LNCaP clone FGC (cell line): ENCODE results near the gene IL17B.

Source experiments
- DNase-seq: peaks from one replicate; pipeline ENCODE4 v3.0.0-alpha.2; 2011; ENCODE audit warnings: low read depth
- H3K4me3 ChIP-seq: 2 replicates; pipeline ENCODE4 v1.5.1; 2011; ENCODE audit warnings: mild to moderate bottlenecking, low read depth, low read length, control low read depth
- TF ChIP-seq, protein P1 (sequence below): IDR thresholded peaks from 2 replicates; pipeline ENCODE4 v1.5.1; 2012; ENCODE audit warnings: mild to moderate bottlenecking; ENCODE audit not compliant: control insufficient read depth, insufficient read depth; ENCODE audit errors: extremely low read depth

The IL17B gene

DNA sequence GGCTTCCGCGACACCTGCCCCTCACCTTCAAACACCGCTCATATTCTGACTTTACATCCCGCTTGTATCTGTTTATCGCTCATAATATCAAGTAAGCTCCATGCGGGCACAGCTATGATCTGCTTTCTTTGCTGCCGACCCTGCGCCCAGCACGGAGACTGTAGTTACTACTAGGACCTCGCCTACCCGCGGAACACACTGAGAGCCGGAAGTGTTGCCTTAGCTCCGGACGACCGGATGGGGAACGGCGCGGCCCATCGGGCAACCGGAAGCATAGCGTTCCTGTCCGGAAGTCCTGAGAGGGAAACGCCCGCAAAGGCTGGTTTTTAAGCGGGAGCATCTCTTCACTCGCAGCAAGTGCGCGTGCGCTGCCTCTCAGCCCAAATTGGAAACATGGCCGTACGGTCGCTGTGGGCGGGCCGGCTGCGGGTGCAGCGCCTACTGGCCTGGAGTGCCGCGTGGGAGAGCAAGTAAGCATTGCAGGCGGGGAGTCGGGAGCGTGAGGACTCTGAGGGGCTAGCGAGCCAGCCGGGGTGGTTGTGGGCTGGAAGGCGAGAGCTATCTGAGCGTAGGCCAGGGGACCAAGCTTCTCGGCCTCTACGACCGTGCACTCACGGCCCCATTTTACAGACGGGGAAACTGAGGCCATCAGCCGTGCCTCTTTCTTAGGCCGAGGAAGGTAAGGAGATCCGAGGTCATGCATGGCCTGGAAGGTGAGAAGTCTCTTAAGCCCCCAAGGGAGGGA is 33.8 kb downstream of the IL17B start, which contains the start of gene GRPEL2:
Gene GRPEL2, plus strand, starts transcription at position 353 of the 745 bp plus-strand sequence. Its CDS starts 41 bp downstream, at position 394.
- peak within 1 kb of the TSS; percentile 83 for H3K4me3 ChIP-seq
- TF ChIP-seq, protein P1, sequence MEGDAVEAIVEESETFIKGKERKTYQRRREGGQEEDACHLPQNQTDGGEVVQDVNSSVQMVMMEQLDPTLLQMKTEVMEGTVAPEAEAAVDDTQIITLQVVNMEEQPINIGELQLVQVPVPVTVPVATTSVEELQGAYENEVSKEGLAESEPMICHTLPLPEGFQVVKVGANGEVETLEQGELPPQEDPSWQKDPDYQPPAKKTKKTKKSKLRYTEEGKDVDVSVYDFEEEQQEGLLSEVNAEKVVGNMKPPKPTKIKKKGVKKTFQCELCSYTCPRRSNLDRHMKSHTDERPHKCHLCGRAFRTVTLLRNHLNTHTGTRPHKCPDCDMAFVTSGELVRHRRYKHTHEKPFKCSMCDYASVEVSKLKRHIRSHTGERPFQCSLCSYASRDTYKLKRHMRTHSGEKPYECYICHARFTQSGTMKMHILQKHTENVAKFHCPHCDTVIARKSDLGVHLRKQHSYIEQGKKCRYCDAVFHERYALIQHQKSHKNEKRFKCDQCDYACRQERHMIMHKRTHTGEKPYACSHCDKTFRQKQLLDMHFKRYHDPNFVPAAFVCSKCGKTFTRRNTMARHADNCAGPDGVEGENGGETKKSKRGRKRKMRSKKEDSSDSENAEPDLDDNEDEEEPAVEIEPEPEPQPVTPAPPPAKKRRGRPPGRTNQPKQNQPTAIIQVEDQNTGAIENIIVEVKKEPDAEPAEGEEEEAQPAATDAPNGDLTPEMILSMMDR: no peak
- peak; percentile 96 for DNase-seq

DNA sequence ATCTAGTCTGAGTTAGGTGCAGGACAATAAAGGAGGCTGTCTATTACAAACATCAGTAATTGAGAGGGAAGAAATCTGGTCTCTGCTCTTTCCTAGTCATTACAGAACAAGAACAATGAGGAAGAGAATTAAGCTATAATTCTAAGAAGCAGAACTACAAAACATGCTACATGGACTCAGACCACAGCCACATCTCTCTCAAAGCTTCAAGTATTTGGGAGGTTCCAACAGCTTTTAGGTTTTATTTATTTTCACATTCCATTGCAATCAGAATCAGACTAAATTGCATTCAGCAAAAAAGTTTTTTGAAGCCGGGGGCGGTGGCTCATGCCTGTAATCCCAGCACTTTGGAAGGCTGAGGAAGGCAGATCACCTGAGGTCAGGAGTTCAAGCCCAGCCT is 34.9 kb downstream of the IL17B start:
- H3K4me3 ChIP-seq: peak overlapping the region; percentile 83
- TF ChIP-seq, protein P1: no peak
- DNase-seq: no peak

DNA sequence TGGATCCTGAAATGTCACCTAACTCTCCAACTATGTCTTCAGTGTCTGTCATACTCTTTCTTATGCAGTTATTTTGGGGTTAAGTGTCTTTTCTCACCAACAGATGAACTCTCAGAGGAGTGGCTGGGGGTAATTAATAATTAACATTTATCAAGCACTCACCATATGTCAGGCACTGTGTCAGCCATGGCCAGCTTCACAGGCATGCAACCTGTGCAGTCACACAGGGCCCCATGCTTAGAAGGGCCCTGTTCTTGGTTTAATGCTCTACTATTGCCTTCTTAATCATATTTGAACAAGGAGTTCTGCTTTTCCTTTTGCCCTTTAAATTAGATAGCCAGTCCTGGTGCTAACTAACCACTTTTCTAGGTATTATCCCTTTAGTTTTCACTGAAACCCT is 37.2 kb downstream of the IL17B start:
- no peak overlapping the region for H3K4me3 ChIP-seq
- TF ChIP-seq, protein P1: no peak
- DNase-seq: no peak

DNA sequence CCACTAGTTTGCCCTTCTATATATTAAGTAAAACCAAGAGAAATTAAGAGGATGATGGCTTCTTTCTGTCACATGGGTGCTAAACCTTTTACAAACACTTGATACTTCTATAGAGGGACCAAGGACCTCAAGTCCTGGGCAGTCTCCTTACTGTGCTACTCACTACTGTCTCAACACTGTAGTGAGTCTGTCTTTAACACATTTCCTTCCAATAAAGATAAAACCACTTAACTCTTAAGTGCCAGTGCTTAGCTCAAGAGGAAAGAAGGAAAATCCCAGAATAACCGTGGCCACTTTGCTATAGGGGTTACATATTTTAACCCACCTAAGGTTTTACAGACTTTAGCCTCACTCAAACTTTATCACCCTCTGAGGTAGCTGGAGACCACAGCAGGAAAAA is 38.2 kb downstream of the IL17B start:
- TF ChIP-seq, protein P1: no peak
- DNase-seq: no peak
- H3K4me3 ChIP-seq: no peak overlapping the region

DNA sequence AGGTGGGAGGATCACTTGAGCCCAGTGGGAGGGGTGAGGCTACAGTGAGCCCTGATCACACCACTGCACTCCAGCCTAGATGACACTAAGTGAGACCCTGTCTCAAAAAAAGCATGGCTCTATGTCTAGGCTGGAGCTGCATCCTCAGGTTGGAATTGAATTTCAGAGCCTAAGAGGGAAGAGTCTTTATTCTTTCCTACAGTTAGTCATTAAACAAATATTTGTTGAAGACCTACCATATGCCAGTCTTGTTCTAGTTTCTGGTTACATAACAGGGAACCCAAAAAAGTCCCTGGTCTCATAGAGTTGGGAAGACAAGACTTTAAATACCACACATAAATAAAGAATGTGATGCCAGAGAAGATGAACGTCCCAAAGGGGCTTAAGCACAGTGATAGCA is 40.7 kb downstream of the IL17B start:
- no peak overlapping the region for H3K4me3 ChIP-seq
- DNase-seq: no peak
- TF ChIP-seq, protein P1: no peak

DNA sequence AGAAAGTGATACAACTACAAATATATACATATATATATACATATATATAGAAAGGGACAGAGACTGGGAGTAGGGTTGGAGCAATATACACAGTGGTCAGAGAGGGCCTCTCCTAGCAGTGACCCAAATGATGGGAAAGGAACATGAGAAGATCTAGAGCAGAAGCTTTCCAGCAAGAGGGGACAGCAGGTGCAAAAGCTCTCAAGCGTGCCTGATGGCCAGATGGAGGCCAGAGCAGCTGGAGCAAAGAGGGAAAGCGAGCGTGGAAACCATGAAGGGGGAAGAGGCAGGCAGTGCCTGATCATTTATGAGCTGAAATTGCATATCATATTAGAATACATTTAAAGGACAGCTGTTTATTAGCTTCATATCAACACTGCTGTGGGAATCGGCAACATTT is 41.4 kb downstream of the IL17B start:
- TF ChIP-seq, protein P1: no peak
- H3K4me3 ChIP-seq: no peak overlapping the region
- DNase-seq: no peak

DNA sequence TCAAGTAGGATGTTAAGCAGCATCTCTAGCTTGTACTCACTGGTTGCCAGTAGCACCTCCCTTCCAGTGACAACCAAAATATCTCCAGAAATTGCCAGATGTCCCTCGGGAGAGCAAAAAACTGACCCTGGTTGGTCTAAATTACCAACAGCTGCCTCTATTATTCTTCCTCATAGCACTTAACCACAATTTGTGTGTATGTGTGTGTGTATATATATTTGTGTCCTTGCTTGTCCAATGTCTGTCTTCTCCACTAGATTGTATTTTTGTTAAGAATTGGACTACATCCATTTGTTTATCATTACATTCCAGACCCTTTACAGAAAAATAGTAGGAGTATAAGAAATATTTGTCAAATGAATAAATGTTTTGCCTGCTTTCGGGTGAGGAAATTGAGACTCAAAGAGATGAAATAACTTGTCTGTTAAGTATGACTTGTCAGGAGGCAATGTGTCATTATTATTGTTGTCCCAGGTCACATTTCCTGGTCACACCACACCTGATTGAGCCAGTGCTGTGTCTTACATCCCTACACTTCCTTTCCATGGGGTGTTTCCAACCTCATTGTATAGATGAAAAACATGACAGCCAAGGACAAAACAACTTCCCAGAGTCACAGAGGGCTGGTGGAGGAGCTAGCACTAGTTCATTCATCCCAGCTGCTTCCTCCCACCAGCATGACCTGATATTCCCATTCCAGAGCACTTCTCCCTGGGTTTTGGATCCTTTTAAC is 45.2 kb downstream of the IL17B start:
- DNase-seq: no peak
- no peak overlapping the region for H3K4me3 ChIP-seq
- TF ChIP-seq, protein P1: no peak
